Heart left ventricle (tissue), 13 donors: ENCODE results near the gene LGALS7B.

Source experiments
- POLR2A ChIP-seq, 2 donors: fragments of 450-650 bp; IDR thresholded peaks; one replicate each; pipeline ENCODE4 v1.6.1; 2017; ENCODE audit warnings: antibody characterized with exemption in 2 of 2, mild to moderate bottlenecking in 2 of 2, moderate library complexity in 2 of 2
- TF ChIP-seq, protein P1 (sequence below), 12 donors: fragments of 200-600 bp; sonication (generic) in 4 of 12; IDR thresholded peaks; one replicate each; pipeline versions ENCODE4 v1.5.0 to v1.8.0; 2018 to 2022; ENCODE audit warnings: antibody characterized with exemption in 12 of 12, mild to moderate bottlenecking in 5 of 12
- donor health status: ischemic (EF 13 %, LVEDD 7.1; RV severe dilation, severe dysfunction).
- donor health status: DM: no; HTN: yes; CAD: no.
- donor health status: DM: no; HTN: no; CAD: no.
- donor health status: ischemic (EF 25% LVEDD 6.9; RV normal size, moderate dysfunction).
- donor health status: ischemic (EF 25% LVEDD 5.7; RV mildly dilated, moderate dysfunction).
- donor health status: ischemic (EF 35%, LVEDD 5.7; RV mildly dilated, moderate dysfunction).
- donor health status: nonischemic (EF 11% LVEDD 7.7; RV severe dilation, severe dysfunction).
- donor health status: DM: yes; HTN: yes; CAD: no.
- donor health status: PGD.
- donor health status: ischemic (EF 29% LVEDD 5.4; RV normal size, mild dysfunction).
- donor health status: nonischemic (EF 23%, LVEDD 6.1; RV moderate dilation, normal function).

DNA sequence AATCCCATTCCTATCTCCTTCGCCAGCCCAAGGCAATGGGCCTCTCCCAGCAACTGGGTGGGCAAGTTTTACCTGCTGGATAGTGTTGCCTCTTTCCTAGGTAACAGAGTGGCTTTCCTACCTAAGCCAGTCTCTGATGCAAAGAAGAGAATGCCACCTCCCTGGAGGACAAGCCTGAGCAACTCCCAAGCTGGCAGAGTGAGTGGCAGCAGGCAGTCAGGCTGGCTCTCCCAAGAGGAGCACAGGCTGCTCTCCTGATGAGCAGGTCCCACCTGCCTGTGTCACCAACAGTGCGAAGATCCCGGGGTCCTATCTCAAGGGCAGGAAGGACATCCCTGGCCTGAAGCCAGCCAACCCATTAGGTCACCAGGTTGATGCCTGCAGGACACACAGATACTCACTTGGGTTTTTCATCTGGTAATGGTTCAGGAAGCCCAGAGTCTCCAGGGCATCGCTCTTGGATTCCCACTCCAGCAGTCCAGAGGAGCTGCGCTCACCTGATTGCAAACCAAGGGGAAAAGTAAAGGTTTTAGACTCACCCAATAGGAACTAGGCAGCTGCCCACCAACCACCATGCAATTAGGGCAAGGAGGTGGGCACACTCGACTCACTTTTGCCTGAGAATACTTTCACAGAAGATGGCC, 48.1 kb downstream of the LGALS7B start:
- TF ChIP-seq, protein P1, sequence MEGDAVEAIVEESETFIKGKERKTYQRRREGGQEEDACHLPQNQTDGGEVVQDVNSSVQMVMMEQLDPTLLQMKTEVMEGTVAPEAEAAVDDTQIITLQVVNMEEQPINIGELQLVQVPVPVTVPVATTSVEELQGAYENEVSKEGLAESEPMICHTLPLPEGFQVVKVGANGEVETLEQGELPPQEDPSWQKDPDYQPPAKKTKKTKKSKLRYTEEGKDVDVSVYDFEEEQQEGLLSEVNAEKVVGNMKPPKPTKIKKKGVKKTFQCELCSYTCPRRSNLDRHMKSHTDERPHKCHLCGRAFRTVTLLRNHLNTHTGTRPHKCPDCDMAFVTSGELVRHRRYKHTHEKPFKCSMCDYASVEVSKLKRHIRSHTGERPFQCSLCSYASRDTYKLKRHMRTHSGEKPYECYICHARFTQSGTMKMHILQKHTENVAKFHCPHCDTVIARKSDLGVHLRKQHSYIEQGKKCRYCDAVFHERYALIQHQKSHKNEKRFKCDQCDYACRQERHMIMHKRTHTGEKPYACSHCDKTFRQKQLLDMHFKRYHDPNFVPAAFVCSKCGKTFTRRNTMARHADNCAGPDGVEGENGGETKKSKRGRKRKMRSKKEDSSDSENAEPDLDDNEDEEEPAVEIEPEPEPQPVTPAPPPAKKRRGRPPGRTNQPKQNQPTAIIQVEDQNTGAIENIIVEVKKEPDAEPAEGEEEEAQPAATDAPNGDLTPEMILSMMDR (IDR thresholded peaks at IDR 0.05), result no peak
- TF ChIP-seq POLR2A (IDR thresholded peaks at IDR 0.05), result no peak
